HT-29 (cell line): ENCODE results near the gene SULT1C4. TPM values are rescaled to one million over a fixed set of nuclear protein-coding genes. Genes with fewer than 3 reads are reported as not detected.
"Not testable (repeated sequence)": the region's sequence is repeated elsewhere in the genome, so short reads cannot be mapped to it uniquely, and the experiment has no call there.

ENCODE experiments used
- DNase-seq: peaks from one replicate; pipeline ENCODE4 v3.0.0-alpha.2; 2015; ENCODE audit warnings: low spot score
- small RNA-seq: library from RNA; depleted of rRNA; stranded (forward); fragments of <200 nt; gene quantifications from one replicate; pipeline ENCODE3, GENCODE V24; 2014
- total RNA-seq: library from RNA; depleted of rRNA; stranded (reverse); fragments of >200 nt; shearing (Covaris generic); gene quantifications from 2 replicates; pipeline ENCODE4 v1.2.3, GENCODE V29; 2014; rRNA removed

The SULT1C4 gene
- total RNA-seq, 1 experiment from 2014 or later: not detected

DNA sequence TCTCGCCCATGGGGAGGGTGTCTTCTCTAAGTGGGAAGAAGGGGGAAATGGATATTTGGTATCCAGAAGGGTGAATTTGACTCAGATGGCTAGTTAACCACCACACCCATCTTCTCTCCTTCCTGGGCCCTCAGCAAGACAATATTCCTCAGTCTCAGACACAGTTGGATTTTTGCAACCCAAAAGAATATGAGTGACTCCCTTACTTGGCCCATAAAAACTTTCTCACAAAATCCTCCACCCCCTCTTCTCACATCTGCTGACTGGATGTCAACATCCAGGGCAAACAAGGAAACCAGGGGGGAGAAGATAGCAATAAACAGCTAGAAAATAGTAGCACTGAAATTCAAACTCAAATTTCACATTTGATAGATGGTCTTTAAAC lies 35.9 kb downstream of the SULT1C4 start:
- no peak for DNase-seq

DNA sequence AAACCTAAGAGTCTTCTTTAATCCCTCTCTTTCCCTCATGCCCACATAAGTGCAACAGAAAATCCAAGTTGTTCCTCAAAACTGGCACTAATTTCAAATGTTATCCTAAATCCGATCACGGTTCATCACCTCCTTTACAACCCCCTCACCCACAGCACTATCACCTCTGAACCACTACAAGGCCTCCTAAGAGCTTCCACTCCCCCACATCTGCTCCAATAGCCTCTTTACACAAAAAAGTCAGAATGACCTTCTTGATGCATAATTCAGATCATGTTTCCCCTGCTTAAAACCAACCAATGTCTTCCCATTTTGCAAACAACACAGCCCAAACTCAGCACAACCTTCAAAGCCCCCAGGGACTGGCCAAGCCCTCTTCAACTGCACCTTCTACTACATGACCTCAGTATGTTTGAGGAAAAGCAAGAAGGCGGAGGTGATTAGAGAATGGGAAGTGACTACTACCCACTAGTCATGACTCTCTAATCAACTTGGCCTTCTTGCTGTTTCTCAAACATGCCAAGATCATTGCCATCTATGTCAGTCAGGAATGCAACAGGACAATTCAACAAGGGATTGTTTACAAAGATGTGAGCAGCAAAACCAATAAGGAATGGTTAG lies 36.6 kb downstream of the SULT1C4 start:
- no peak for DNase-seq

DNA sequence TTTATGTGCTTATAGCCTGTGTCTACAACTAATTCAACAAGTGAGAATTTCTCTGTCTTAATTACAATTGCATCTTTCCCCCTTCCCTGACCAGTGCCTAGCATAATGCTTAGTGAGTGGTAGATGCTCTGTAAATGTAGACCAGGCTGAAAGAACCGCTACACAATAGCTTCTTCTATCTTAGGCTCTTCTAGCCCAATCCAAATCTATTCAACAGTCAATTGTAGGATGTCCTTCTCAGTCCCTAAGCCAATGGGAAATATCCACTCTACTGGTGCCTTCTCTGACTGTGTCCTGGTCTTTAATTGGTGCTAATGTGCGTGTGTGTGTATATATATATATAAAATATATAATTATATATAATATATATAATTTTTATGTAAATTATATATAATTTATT lies 37.2 kb downstream of the SULT1C4 start:
- no peak for DNase-seq

DNA sequence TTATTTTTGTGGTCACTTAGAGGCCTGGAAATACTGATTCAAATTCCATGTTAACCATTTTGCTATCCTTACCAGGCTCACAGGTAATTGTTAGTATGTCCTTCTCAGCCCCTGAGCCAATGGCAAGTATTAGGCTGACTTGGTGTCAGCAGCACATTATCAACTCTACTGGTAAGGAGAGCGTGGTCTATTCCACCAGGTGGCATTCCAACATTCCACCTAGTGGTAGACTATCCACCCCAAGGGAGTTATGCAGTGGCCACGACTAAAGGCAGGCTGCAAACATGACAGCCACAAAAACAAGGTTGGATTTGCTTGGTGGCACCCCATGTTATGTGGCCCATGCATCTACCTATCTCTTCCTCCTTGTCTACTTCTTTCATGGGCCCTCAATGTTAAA lies 39.5 kb downstream of the SULT1C4 start:
- peak; percentile 72 for DNase-seq

DNA sequence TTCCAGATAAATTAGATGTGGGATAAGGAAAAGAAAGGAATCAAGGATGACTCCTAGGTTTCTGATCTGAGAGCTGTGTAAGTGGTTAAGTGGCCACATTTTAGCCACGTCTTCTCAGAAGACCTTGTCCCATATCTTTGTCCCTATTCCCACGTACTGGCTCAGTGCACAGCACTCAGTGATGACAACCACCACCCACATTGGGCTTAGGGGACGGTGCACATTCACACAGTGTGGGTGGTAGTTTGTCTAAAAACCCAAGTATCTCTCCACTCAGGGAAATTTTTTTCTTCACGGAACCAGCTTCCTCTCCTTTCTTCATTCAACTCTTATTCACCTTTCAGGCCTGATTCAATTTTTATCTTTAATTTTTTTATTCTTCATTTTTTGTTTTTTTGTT lies 40.7 kb downstream of the SULT1C4 start:
- DNase-seq: no peak

DNA sequence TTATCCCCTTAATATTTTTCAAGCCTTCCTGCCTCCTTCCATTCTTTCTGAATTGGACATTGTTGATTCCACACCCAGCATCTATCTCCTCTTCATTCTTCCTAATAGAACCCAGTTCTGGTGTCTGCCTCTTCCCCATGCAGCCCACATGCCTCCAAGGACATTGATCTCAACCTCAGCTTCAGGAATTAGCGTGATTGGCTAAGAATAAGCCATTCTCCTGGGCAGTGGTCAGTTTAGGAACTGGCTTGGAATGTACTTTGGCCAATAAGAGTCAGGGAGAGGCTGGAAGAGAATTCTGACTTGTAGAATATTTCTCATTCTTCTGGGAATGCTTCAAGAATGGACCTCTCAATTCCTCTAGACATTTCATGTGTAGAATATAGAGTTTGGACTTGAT lies 45.3 kb downstream of the SULT1C4 start:
- DNase-seq: no peak

DNA sequence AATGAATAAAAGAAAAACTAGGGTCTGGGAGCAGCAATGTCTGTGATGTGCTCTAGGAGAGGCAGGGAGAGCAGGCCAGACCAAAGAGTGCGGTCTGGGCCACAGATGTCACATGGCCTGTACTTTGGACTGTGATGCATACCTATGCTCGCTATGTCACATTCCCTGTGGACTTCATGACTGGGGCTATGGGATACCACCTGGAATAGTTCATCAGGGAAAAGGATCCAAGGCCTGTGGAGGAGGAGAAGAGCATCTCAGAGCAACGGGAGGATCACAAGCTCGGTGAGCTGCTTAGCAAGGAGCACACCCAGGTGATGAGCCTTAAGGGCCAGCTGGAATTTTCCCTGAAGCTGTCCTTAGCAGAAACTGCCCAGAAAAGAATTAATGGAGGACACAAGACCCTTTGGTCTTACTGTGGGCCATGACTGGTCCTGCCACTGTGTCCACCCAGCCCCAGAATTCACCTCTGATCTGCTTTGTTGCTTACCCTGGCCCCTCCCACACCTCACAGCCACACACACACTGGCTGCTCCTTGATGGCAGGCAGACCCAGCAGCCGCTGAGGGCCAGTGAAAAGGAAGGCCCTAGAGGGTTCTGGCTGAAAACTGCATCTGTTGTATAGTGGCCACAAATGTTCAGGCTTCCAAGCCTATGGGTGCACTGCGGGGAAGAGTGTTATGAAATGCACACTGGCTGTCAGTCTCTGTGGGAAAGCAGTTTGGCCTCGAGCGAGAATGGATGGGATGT lies 45.9 kb downstream of the SULT1C4 start:
- peak; percentile 54 for DNase-seq

DNA sequence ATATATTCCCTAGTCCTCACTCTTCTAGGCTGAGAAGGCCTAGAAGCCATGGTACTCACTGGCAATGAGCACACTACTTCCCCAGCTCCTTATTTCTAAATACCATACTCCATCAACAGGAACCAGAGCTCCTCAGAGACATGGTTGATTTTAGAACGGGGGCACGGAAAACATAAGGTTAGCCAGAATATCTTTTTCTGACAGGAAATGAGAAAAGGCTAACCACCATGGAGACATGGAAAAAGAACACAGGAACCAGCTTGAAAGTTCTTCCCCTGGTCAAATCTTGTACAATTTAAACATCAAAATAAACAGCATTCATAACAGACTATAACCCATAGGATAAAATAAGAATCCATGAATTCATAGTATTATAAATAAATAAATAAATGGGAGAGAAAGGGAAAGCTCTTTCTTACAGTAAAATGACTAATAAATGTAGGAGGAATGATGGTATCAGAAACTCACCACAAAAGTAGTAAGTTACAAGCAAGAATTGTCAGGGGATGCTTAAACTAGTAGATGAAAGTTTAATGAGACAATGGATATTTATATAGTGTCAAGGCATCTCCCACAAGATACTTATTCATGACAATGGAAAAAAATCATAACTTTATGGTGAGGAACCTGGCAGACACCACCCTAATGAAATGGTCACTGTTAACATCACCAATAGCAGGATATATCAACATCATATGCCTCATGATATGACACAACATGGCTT lies 50.7 kb downstream of the SULT1C4 start:
- DNase-seq: no peak

DNA sequence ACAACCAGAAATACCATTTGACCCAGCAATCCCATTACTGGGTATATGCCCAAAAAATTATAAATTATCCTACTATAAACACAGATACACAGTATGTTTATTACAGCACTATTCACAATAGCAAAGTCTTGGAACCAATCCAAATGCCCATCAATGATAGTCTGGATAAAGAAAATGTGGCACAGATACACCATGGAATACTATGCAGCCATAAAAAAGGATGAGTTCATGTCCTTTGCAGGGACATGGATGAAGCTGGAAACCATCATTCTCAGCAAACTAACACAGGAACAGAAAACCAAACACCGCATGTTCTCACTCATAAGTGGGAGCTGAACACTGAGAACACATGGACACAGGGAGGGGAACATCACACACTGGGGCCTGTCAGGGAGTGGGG lies 57.8 kb downstream of the SULT1C4 start:
- not testable (repeated sequence) for DNase-seq

DNA sequence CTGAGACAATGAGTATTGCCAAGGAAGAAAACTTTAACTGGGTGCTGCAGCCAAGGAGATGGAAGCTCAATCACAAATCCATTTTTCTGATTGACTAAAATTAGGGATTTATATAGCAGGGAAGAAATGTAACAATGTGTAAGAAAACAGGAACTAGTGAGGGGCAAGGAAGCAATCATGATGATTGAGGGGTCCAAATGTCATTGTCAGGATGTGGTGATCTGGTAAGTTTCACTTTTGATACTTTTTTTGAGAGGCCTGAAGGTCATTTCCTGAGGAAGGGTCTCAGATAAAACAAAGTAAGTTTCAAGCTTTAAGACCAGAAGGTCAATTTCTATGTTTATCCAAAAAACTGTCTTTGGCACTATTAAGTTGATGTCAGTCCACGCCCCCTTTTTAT lies 59.2 kb downstream of the SULT1C4 start:
- no peak for DNase-seq

Small RNA genes within 50 kb of the gene (small RNA-seq; reads per million reads assigned to genes)
- not detected for gene SMIM12P1

Other genes starting within 250 kb of the SULT1C4 start
- gene SULT1C3, start 138.0 kb upstream of the SULT1C4 start, total RNA-seq: 0.94 TPM in 1 of 2 replicates, not detected in the other
- gene SULT1C2, start 89.1 kb upstream of the SULT1C4 start, total RNA-seq: not detected in 2 replicates
- 12.7 and 16.6 TPM in 2 replicates for gene GCC2, start 71.3 kb downstream of the SULT1C4 start, total RNA-seq
- 28.5 and 43.1 TPM in 2 replicates for gene LIMS1, start 156.5 kb downstream of the SULT1C4 start, total RNA-seq